IPS-18a (cell line): ENCODE results near the gene KLHDC9.

Source experiments
- H3K27ac ChIP-seq: one replicate; pipeline ENCODE4 v1.5.1; 2013; ENCODE audit warnings: low read length
- H3K27me3 ChIP-seq: one replicate; pipeline ENCODE4 v1.6.1; 2013; ENCODE audit warnings: mild to moderate bottlenecking, low read length; ENCODE audit not compliant: control insufficient read depth, insufficient read depth
- H3K36me3 ChIP-seq: one replicate; pipeline ENCODE4 v1.6.1; 2013; ENCODE audit warnings: low read depth, low read length; ENCODE audit not compliant: control insufficient read depth
- H3K4me1 ChIP-seq: one replicate; pipeline ENCODE4 v1.6.1; 2013; ENCODE audit warnings: low read depth, low read length; ENCODE audit not compliant: control insufficient read depth
- H3K4me3 ChIP-seq: one replicate; pipeline ENCODE4 v1.5.1; 2013; ENCODE audit warnings: low read length
- H3K9ac ChIP-seq: one replicate; pipeline ENCODE4 v1.6.1; 2013; ENCODE audit warnings: mild to moderate bottlenecking, low read length, moderate library complexity
- H3K9me3 ChIP-seq: one replicate; pipeline ENCODE4 v1.6.1; 2013; ENCODE audit warnings: low read depth, low read length; ENCODE audit not compliant: control insufficient read depth

Gene KLHDC9

DNA sequence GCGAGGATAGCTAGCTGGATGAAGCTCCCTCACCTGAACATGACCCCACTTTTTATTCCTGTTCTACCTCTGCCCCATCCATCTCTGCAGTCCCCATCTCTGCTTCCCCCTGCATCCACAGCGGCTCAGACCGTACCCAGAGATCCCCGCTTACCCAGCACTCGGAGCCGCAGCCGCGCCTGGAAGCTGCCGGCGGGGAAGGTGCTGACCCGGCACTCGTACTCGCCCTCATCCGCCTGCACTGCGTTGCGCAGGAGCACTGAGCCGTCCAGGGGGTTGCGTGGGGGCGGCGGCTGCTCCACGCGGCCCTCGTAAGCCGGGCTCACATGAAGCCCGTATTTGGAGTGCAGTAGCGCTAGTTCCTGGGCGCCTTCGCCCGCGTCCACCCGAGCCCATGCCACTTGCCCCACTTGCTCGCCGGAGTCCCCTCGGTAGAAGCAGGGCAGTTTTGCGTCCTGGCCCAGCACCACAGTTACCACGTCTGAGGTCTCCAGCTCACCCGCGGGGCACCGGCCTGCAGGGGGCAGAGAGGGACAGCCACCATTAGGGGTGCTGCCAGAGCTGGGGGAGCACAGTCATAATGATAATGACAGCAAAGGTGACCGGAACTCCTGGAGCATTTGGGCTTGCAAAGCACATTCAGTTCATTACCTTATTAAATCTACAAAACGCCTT lies 18.6 kb upstream of the KLHDC9 start:
- H3K9me3 ChIP-seq = no peaks in the 10 kb centered on the region
- H3K27ac ChIP-seq = no peak overlapping the region
- H3K36me3 ChIP-seq = no peaks in the 10 kb centered on the region
- no peaks in the 10 kb centered on the region for H3K27me3 ChIP-seq
- peaks cover 5% of the 10 kb centered on the region for H3K4me1 ChIP-seq
- no peak overlapping the region for H3K9ac ChIP-seq
- no peak overlapping the region for H3K4me3 ChIP-seq

DNA sequence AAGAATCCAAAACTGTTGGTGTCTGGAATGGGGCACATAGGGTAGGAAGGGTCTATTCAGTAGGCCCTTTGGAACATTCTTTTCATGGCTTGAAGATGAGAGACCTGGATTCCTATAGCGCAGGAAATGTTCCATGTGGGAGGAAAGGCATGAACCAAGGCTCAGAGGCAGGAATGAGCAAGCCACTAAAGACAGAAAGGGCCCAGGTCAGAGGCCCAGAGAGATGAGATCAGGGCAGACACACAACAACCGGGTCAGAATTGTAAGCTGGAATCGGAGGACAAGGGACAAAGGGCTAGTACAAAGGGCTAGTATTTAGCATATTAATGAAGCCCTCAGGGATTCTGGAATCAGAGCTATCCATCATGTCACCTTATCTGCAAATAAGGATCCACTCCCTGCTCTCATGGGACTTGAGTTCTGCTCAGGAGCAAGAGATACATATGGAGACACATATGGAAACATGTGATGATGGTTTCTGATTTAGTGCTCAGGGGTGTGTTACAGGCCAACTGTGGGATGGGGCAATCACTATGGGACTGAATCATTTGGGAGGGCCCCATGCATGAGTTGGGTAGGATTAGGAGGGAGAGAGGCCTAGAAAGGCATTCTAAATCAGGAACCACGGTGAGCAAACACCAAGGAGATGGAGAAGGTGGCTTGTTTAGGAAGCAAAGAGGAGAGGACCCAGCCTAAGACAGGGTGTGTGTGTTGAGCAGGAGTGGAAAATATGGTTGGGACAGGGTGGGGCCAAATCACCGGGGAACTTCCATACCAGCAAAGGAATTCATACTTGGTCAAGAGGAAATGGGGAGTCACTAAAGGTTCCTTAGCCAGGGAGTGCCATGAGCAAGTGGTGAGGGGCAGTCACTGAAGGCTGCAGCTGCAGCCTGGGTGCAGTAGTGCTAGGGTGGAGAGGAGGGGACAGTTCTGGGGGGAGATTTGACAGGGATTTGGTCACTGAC lies 17.4 kb upstream of the KLHDC9 start:
- Histone ChIP-seq H3K27me3 (no peaks in the 10 kb centered on the region), H3K4me3 (no peak overlapping the region), H3K4me1 (peaks cover 5% of the 10 kb centered on the region), H3K36me3 (no peaks in the 10 kb centered on the region), H3K9me3 (no peaks in the 10 kb centered on the region), H3K9ac (no peak overlapping the region), H3K27ac (no peak overlapping the region)

DNA sequence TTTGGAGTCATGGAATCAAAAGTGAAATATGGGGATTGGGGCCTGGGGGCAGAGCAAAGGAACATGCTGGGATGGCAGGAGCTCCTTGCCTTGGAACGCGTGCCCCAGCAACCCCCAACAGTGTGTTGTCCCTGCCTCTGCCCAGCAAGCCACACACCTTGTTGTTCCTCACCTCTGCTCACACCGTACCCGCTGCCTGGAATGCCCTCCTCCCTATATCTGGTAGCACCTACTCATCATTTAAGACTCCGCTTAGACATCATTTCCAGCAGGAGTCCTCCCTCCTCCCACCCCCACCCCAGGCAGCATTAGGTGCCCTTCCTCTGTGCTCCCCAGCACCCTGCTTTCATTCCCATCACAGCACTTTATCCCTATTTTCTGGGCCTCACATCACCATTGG lies 16.6 kb upstream of the KLHDC9 start:
- no peak overlapping the region for H3K27ac ChIP-seq

DNA sequence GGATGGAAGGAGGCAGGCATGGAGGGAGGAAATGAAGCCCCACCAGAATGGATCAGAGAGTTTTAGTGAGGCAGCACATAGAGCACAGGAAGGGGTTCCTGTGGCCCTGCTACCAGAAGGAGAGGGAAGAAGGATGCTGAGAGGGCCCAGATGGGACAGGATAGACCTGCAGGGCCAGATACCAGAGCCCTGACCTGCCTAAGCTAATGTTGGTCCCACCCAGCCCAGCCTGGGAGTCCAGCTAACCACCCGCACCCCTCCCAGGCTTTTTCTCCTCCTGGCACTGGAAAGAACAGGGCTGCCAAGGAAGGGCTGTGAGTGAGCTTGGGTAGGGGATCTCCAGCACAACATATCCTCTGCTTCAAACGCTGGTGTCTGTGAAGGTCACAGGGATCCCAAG lies 15.7 kb upstream of the KLHDC9 start:
- Histone ChIP-seq H3K27me3 (no peaks in the 10 kb centered on the region), H3K27ac (no peak overlapping the region), H3K4me1 (peaks cover 5% of the 10 kb centered on the region), H3K4me3 (no peak overlapping the region), H3K36me3 (no peaks in the 10 kb centered on the region), H3K9me3 (no peaks in the 10 kb centered on the region), H3K9ac (no peak overlapping the region)

More for the DNA sequence above, 16.6 kb upstream of the KLHDC9 start:
- no peak overlapping the region for H3K9ac ChIP-seq
- H3K4me3 ChIP-seq = no peak overlapping the region
- no peaks in the 10 kb centered on the region for H3K27me3 ChIP-seq
- H3K36me3 ChIP-seq = no peaks in the 10 kb centered on the region
- H3K9me3 ChIP-seq = no peaks in the 10 kb centered on the region
- H3K4me1 ChIP-seq = peaks cover 5% of the 10 kb centered on the region

DNA sequence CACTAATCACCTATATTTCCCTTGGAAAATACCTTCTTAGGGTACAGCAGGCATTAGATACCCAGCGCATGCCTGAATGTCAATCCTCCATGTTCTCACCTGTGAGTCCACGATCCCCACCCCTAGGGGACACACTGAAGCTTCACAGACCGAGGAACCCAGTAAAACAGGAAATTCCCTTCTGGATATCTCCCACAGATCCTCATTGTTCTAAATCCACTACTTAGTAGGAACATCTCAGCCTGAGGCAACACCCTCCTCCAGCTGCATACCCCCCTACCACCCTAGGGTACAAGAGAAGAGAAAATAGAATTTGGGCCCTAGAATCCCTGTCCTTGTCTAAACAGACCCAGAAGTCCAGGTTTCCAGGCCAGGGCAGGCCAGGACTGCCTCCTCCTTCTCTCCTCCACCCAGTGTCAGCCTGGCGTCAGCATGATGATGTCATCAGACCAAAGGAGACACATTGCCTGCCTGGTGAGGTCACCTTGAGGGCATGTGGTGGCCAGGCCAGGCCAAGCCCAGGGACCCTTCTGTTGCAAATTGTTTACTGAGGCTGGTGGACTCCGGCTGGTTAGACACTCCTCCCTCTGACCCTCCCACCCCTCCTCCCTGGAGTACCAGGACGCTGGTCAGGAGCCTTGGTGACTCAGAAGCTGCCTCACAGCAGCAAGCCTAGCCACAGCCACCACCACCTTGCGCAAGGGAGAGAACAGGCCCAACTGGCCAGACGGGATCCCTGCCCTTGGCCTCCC lies 15.0 kb upstream of the KLHDC9 start:
- no peaks in the 10 kb centered on the region for H3K27me3 ChIP-seq
- no peak overlapping the region for H3K27ac ChIP-seq
- no peaks in the 10 kb centered on the region for H3K9me3 ChIP-seq
- H3K36me3 ChIP-seq = no peaks in the 10 kb centered on the region
- peaks cover 5% of the 10 kb centered on the region for H3K4me1 ChIP-seq
- no peak overlapping the region for H3K4me3 ChIP-seq
- H3K9ac ChIP-seq = no peak overlapping the region

DNA sequence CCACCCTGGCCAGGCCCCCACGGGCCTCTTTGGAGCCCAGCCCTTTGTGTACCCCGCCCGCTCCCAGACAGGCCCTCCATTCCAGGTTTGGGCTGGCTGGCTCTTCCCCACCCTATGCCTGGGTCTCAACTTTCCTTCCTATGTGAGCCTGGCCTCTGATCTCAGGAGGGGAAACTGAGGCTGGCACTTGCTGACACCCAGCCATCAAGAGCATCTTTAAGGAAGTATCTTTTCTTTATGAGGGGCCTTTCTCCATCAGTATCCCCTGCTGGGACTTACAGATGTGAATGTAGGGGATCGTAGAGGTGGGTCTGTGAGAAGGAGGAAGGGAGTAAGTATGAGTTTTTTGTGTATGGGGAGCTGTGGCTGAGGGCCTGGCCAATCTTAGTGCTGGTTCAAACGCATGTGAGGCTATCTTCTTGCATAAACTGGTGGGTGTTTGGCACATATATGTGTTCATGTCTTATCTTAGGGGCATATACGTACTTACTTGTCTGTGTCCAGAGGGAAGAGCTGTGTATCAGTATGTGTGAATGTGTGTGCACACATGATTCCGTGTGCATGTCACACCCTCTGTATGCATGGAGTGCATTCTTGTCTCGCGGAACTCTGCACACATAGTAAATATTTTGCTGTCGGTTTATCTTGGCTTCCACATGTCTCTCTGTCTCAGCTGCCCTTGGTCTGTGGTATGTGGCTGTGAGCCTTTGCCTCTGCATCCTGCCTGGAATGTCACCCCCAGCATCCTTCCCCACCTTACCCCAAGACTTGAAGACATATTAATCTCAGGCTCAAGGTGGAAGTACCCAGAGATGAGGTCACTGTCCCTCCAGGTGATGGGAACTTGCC lies 14.2 kb upstream of the KLHDC9 start:
- H3K27me3 ChIP-seq = no peaks in the 10 kb centered on the region
- H3K27ac ChIP-seq = no peak overlapping the region
- H3K9ac ChIP-seq = no peak overlapping the region
- no peaks in the 10 kb centered on the region for H3K9me3 ChIP-seq
- H3K4me3 ChIP-seq = no peak overlapping the region
- H3K4me1 ChIP-seq = peaks cover 5% of the 10 kb centered on the region
- no peaks in the 10 kb centered on the region for H3K36me3 ChIP-seq

DNA sequence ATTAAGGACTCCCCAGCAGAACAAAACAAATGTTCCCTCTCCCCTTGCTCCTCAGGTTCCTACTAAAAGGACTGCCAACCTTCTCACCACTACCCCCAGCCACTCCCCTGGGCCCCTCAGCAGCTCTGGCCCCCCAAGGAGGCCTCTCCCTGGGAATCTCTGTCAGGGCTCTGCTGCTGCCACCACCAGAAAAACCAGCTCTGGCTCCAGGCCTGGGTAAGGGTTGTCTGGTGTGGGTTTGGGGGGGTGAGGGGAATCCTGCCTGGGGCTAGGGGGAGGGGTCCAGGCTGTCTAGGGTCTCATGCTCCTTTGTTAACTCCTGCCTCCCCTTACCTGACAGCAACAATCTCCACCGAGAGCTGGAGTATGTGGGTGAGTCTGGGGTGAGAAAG lies 13.6 kb upstream of the KLHDC9 start:
- Histone ChIP-seq H3K9ac (no peak overlapping the region), H3K4me1 (peaks cover 5% of the 10 kb centered on the region)

DNA sequence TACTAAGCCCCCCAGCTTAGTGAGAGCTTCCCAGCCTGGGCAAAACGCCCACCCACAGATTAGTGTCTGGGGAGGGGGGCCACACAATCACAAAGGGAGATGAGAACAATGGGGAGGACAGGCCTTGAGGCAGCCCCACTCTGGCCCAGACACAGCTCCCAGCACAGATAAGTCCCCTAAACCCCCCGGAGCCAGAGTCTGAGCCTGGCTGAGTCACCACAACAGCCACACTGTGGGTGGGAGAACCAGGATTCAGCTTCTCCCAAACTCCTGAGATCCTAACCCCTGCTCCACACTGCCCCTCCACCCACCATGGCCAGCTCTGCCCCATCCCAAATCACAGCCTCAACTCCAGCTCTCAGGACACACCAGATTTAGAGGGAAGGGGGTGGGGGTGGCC lies 13.0 kb upstream of the KLHDC9 start:
- no peaks in the 10 kb centered on the region for H3K36me3 ChIP-seq
- H3K9me3 ChIP-seq = no peaks in the 10 kb centered on the region
- no peak overlapping the region for H3K9ac ChIP-seq
- H3K27me3 ChIP-seq = no peaks in the 10 kb centered on the region
- H3K27ac ChIP-seq = no peak overlapping the region
- H3K4me3 ChIP-seq = no peak overlapping the region
- peaks cover 5% of the 10 kb centered on the region for H3K4me1 ChIP-seq

More for the DNA sequence above, 13.6 kb upstream of the KLHDC9 start:
- H3K27me3 ChIP-seq = no peaks in the 10 kb centered on the region
- H3K36me3 ChIP-seq = no peaks in the 10 kb centered on the region
- H3K27ac ChIP-seq = no peak overlapping the region
- no peaks in the 10 kb centered on the region for H3K9me3 ChIP-seq
- H3K4me3 ChIP-seq = no peak overlapping the region

DNA sequence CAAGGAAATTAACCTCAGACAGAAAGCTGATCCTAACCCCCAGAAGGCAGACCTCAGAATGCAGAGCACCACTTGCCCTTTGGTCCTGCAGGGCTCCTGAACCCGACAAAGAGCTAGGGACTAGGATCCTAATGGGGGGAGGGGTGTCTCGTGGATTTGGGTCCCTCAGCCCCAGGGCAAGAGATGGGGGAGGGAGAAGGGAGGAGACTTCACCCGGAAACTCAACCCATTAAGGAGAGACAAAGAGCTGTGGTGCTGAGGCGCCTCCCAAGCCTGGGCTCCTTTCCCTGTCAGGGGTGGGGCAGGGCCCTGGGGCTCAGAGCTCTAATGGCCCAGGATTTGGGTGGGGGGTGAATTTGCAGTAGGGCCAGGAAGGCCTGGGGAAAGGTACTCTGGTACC lies 11.7 kb upstream of the KLHDC9 start:
- Histone ChIP-seq H3K27me3 (no peaks in the 10 kb centered on the region), H3K9ac (no peak overlapping the region), H3K4me3 (no peak overlapping the region), H3K4me1 (no peaks in the 10 kb centered on the region), H3K36me3 (no peaks in the 10 kb centered on the region), H3K27ac (no peak overlapping the region), H3K9me3 (no peaks in the 10 kb centered on the region)

DNA sequence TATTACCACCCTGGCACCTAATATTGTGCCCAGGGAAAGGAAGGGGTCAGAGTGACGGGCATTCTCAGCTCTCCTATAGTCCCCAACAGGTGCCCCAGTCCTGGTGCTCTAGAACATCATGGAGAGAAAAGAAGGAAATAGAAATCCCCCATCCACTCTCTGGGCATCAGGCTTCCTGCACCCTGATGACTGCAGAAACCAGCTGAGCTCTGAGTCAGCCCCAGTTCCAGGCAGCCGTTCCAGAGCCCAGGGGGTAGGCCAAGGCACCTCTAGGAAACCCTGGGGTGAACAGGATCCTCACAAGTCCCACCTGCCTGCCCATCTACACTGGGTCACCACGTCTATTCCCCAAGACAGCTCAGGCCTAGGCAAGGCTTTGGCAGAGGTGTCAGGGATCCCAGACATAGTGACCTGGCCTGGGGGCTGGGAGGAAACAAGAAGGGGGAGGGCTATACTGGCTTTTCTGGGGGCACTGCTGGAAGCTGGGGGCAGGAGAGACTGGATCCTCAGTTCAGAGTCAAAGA lies 9.5 kb upstream of the KLHDC9 start:
- Histone ChIP-seq H3K4me3 (no peak overlapping the region), H3K9me3 (no peaks in the 10 kb centered on the region), H3K27me3 (no peaks in the 10 kb centered on the region), H3K27ac (no peak overlapping the region), H3K36me3 (no peaks in the 10 kb centered on the region), H3K9ac (no peak overlapping the region), H3K4me1 (no peaks in the 10 kb centered on the region)
